Inflammatory macrophage treated with lipopolysaccharide for 1 hour (primary cell): Measurements from ENCODE around the gene MAGEF1.

ENCODE experiments used
- DNase-seq, 2 donors: peaks; one replicate each; pipeline ENCODE4 v3.0.0-alpha.2; 2020 to 2022

MAGEF1 gene

DNA sequence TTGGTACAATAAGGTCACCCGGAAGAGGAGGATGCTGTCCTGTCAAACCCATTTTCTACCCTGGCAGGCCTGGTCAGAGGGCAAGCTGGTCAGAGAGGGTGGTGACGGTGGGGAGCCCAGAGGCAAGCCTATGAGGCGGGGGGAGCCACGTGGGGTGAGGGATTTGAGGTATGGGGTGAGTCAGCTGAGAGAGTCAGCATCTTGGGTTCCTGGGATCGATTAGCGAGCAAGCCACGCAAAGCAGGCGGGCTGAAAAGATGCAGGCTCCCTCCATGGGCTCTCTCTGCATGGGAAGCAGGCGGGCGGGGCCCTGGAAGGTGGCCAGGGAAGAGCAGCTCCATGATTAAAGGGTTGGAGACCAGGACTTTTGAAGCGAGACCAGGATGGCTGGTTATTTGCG, 48.1 kb downstream of the MAGEF1 start:
- DNase-seq, result no peak

DNA sequence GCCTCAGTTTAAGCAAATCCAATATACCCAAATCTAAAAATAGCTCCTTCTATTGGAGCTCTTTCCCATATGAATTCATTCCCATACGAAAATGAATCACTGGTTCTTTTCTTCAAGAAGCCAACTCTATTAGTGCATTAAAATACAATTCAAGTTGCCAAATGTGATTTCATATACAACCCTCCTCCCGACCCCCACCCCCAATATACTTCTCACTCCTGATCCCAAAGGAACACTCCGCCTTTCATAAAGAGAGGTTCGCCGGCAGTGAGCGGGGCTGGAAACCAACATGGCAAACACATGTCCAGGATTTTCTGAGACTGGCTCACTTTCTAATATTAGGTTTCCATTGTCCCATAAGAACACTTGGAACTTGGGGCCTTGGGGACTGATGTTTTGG, 48.5 kb downstream of the MAGEF1 start:
- DNase-seq, result no peak

DNA sequence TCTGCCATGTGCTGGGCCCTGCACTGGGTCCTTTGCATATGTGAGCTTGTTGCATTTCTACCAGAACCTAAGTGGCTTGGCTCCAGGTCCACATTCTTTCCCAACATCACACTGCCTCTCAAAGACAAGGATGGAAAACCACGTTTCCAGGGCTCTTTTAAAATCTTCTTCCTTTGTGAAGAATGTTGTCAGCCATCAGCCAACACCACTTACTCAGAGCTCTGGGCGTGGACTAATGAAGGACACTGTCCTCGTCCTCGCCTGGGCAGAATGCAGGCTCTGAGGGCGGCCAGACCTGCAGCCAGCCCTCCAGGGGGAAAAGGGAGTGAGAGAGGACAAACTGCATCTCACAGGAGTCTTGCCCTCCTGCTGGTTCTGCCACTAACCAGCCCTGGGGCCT, 49.7 kb downstream of the MAGEF1 start:
- DNase-seq, result no peak

DNA sequence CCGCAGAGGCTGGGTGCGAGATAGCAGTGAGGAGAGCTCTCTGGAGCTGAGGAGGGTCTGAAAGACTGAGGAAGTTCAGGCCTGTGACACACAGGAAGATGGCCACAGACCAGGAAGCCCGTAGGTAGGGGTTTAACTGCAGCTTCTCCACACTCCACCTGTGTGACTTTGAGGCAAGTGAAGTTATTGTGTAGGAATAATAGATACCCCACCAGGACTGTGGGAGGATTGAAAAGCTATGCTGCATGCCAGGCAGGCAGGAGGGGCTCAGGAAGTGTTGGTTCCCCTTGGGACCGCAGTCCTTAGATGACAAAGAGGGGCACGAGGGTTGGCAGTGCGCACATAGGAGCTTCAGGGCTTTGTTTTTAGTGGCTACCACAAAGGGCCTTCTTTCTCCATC, 50.9 kb downstream of the MAGEF1 start:
- no peak for DNase-seq
